Measurements from ENCODE around the gene ICAM5. TPM values are rescaled to one million over a fixed set of nuclear protein-coding genes. Genes with fewer than 3 reads are reported as not detected.
"Not testable (repeated sequence)": the region's sequence is repeated elsewhere in the genome, so short reads cannot be mapped to it uniquely, and the experiment has no call there.

Gene ICAM5
- total RNA-seq, 1 experiment from 2014 or later = 53.9 TPM

- BruUV-seq (replicated peaks) = no TSS peak
- no peaks in the 10 kb centered on the region for H3K9me2 ChIP-seq (ENCODE audit: insufficient read depth)
- H3K4me2 ChIP-seq (ENCODE audit: low read length) = no peak overlapping the region
- no peak overlapping the region for H2AFZ ChIP-seq (ENCODE audit: low read depth, low read length, poor library complexity, severe bottlenecking)
- H3K9ac ChIP-seq (ENCODE audit: low read length) = no peak overlapping the region
- no peak for DNase-seq (ENCODE audit: low read depth, low spot score)
- ChIA-PET POLR2A (no interaction called here), CTCF (interaction anchor here (1.3 to 1.9 kb wide), 3 partner anchors 9 to 20 kb away, joined by 3 to 6 read pairs (median 3); partner anchors contain the start of gene ICAM5), RAD21 (ENCODE audit: low non-redundant PET in 1 of 2, low total read pairs in 2 of 2, uncharacterized antibody in 2 of 2, unreplicated experiment in 2 of 2) (no interaction called here)
- TF ChIP-seq TCF7L2 (IDR thresholded peaks at IDR 0.05; ENCODE audit: borderline replicate concordance, extremely low read depth, insufficient read depth, insufficient read length) (no peak), MAX (IDR thresholded peaks at IDR 0.05) (no peak), CEBPB (IDR thresholded peaks at IDR 0.05; ENCODE audit: low read depth) (no peak), ELF1 (IDR thresholded peaks at IDR 0.05; ENCODE audit: borderline replicate concordance, low read depth) (no peak), RAD21 (IDR thresholded peaks at IDR 0.05; ENCODE audit: low read depth) (no peak)
- no peak overlapping the region for H3K27ac ChIP-seq (ENCODE audit: low read depth, low read length)
- no peaks in the 10 kb centered on the region for H3K9me3 ChIP-seq (ENCODE audit: control insufficient read depth in 1 of 2, insufficient read depth in 1 of 2, low read depth in 1 of 2, low read length in 2 of 2)
- peaks cover 9 to 17% of the 10 kb centered on the region in 2 experiments for H3K4me1 ChIP-seq (ENCODE audit: control insufficient read depth in 1 of 2, insufficient read depth in 2 of 2, low read length in 2 of 2)
- no peaks in the 10 kb centered on the region for H4K20me1 ChIP-seq (ENCODE audit: insufficient read depth)
- intact Hi-C loops (cut with micrococcal nuclease) = no loop called here
- no peaks in the 10 kb centered on the region for H3K27me3 ChIP-seq (ENCODE audit: insufficient read depth, low read length)
- no peak for ATAC-seq
- H3K4me3 ChIP-seq (replicated peaks in 1 of 2; ENCODE audit: low read depth in 1 of 2, low read length in 2 of 2) = no peak overlapping the region
- peaks cover 0 to 8% of the 10 kb centered on the region in 2 experiments; a peak in 2 of 4 replicates for H3K36me3 ChIP-seq (ENCODE audit: control insufficient read depth in 1 of 2, insufficient read depth in 2 of 2, low read length in 2 of 2)
- H3K79me2 ChIP-seq (ENCODE audit: insufficient read depth, low read length) = no peaks in the 10 kb centered on the region
Measured at GRCh38 chr19:10278935-10279334, 10.8 kb upstream of the ICAM5 start.

- Histone ChIP-seq H3K79me2 (ENCODE audit: insufficient read depth, low read length) (no peaks in the 10 kb centered on the region), H3K4me2 (ENCODE audit: low read length) (no peak overlapping the region), H3K9me2 (ENCODE audit: insufficient read depth) (no peaks in the 10 kb centered on the region), H3K4me3 (replicated peaks in 1 of 2; ENCODE audit: low read depth in 1 of 2, low read length in 2 of 2) (no peak overlapping the region), H3K4me1 (ENCODE audit: control insufficient read depth in 1 of 2, insufficient read depth in 2 of 2, low read length in 2 of 2) (peaks cover 9 to 18% of the 10 kb centered on the region in 2 experiments), H3K9me3 (ENCODE audit: control insufficient read depth in 1 of 2, insufficient read depth in 1 of 2, low read depth in 1 of 2, low read length in 2 of 2) (no peaks in the 10 kb centered on the region), H3K36me3 (ENCODE audit: control insufficient read depth in 1 of 2, insufficient read depth in 2 of 2, low read length in 2 of 2) (peaks cover 0 to 5% of the 10 kb centered on the region in 2 experiments; a peak in 2 of 4 replicates), H3K27me3 (ENCODE audit: insufficient read depth, low read length) (no peaks in the 10 kb centered on the region), H4K20me1 (ENCODE audit: insufficient read depth) (no peaks in the 10 kb centered on the region), H3K27ac (ENCODE audit: low read depth, low read length) (no peak overlapping the region), H3K9ac (ENCODE audit: low read length) (no peak overlapping the region), H2AFZ (ENCODE audit: low read depth, low read length, poor library complexity, severe bottlenecking) (no peak overlapping the region)
- ChIA-PET RAD21 (ENCODE audit: low non-redundant PET in 1 of 2, low total read pairs in 2 of 2, uncharacterized antibody in 2 of 2, unreplicated experiment in 2 of 2) (no interaction called here), CTCF (interaction anchor here (0.9 to 1.7 kb wide), 4 partner anchors 9 to 109 kb away, joined by 3 to 10 read pairs (median 4); partner anchors contain the start of gene ICAM1), POLR2A (interaction anchor here (1.2 kb wide), 1 partner anchor 10 kb away, joined by 8 read pairs; the partner anchor contains the start of gene ICAM5)
- intact Hi-C loops (cut with micrococcal nuclease) = no loop called here
- TF ChIP-seq EGR1 (IDR thresholded peaks at IDR 0.05; ENCODE audit: low read depth) (no peak), POLR2AphosphoS5 (IDR thresholded peaks at IDR 0.05; ENCODE audit: low read depth, low read length) (no peak)
- BruUV-seq (replicated peaks) = no TSS peak
- ATAC-seq (no peak), DNase-seq (ENCODE audit: low read depth, low spot score) (no peak)
Measured at GRCh38 chr19:10279737-10280442, 9.9 kb upstream of the ICAM5 start.

GRCh38 chr19:10282043-10282442 lies 7.7 kb upstream of the ICAM5 start:
- ATAC-seq; H3K79me2 ChIP-seq (ENCODE audit: insufficient read depth, low read length); POLR2A ChIA-PET; H3K36me3 ChIP-seq (ENCODE audit: control insufficient read depth in 1 of 2, insufficient read depth in 2 of 2, low read length in 2 of 2); H3K9me2 ChIP-seq (ENCODE audit: insufficient read depth); RAD21 ChIA-PET (ENCODE audit: low non-redundant PET in 1 of 2, low total read pairs in 2 of 2, uncharacterized antibody in 2 of 2, unreplicated experiment in 2 of 2); H3K4me3 ChIP-seq (replicated peaks in 1 of 2; ENCODE audit: low read depth in 1 of 2, low read length in 2 of 2); CTCF ChIA-PET; H3K9ac ChIP-seq (ENCODE audit: low read length); H3K9me3 ChIP-seq (ENCODE audit: control insufficient read depth in 1 of 2, insufficient read depth in 1 of 2, low read depth in 1 of 2, low read length in 2 of 2); H3K4me2 ChIP-seq (ENCODE audit: low read length); H3K27ac ChIP-seq (ENCODE audit: low read depth, low read length); DNase-seq (ENCODE audit: low read depth, low spot score); H4K20me1 ChIP-seq (ENCODE audit: insufficient read depth); intact Hi-C loops (cut with micrococcal nuclease); H2AFZ ChIP-seq (ENCODE audit: low read depth, low read length, poor library complexity, severe bottlenecking); BruUV-seq (replicated peaks); H3K27me3 ChIP-seq (ENCODE audit: insufficient read depth, low read length): not testable (repeated sequence)
- peaks cover 9 to 30% of the 10 kb centered on the region in 2 experiments for H3K4me1 ChIP-seq (ENCODE audit: control insufficient read depth in 1 of 2, insufficient read depth in 2 of 2, low read length in 2 of 2)

Measured in HCT116 (cell line).